HepG2 (cell line): ENCODE results near the gene FAT1. TPM values are rescaled to one million over a fixed set of nuclear protein-coding genes. Genes with fewer than 3 reads are reported as not detected.

ENCODE experiments used
- ATAC-seq: fragments of 200-7000 bp; cut with Tn5 transposase; 3 replicates; pipeline ENCODE4 v1.9.1; 2020; ENCODE audit warnings: mild to moderate bottlenecking, moderate library complexity
- BruUV-seq: library from RNA; stranded (reverse); fragments of 400-500 nt; replicated peaks from 2 replicates; lab custom pipeline; 2021; lab: Mats Ljungman, UMichigan
- CTCF ChIA-PET: fragments of 300-600 bp; formaldehyde crosslinking; extraction: SDS; loops from one replicate; lab custom pipeline; 2021; ENCODE audit warnings: low total read pairs, inconsistent platforms, low intra/inter-chr PET ratio; lab: Yijun Ruan, JAX
- POLR2A ChIA-PET: fragments of 350-600 bp; sonication (Branson Sonifier 250); formaldehyde crosslinking; loops from one replicate; lab custom pipeline; 2020; ENCODE audit warnings: antibody characterized with exemption, inconsistent platforms; lab: Yijun Ruan, JAX
- DNase-seq: peaks from one replicate; pipeline ENCODE4 v3.0.0-alpha.2; 2015; ENCODE audit warnings: low spot score
- FAIRE-seq: peaks from 3 replicates; lab custom pipeline; 2011; peaks lifted over from hg19 to GRCh38; lab: Jason Lieb, UNC
- H2AFZ ChIP-seq: one replicate; pipeline ENCODE4 v1.6.1; 2011; ENCODE audit warnings: low read length, inconsistent platforms
- H3K27ac ChIP-seq: fragments of 300-600 bp; 3 replicates; pipeline ENCODE4 v1.8.0; 2011; ENCODE audit warnings: mixed run types, mild to moderate bottlenecking, mixed read lengths, low read length, inconsistent platforms; ENCODE audit not compliant: insufficient read depth; ENCODE audit errors: extremely low read length
- H3K27me3 ChIP-seq, 2 experiments: fragments of 200-600 bp in 1 of 2; 2 replicates in 1 of 2; 3 replicates in 1 of 2; pipeline versions ENCODE4 v1.6.0 to v1.8.0; 2011; ENCODE audit warnings: low read length in 2 of 2, mild to moderate bottlenecking in 2 of 2, moderate library complexity in 2 of 2, inconsistent platforms in 1 of 2; ENCODE audit not compliant: insufficient read depth in 2 of 2, control insufficient read depth in 1 of 2
- H3K36me3 ChIP-seq, 2 experiments: fragments of 200-600 bp in 1 of 2; replicated peaks in 1 of 2; 2 replicates in 1 of 2; 3 replicates in 1 of 2; pipeline versions ENCODE4 v1.5.1 to v1.8.0; 2011; ENCODE audit warnings: low read length in 2 of 2, inconsistent platforms in 1 of 2; ENCODE audit not compliant: insufficient read depth in 2 of 2, control insufficient read depth in 1 of 2
- H3K4me1 ChIP-seq: 2 replicates; pipeline ENCODE4 v1.5.1; 2012; ENCODE audit warnings: low read length, inconsistent platforms; ENCODE audit not compliant: insufficient read depth
- H3K4me2 ChIP-seq: 2 replicates; pipeline ENCODE4 v1.6.0; 2011; ENCODE audit warnings: low read depth, low read length, inconsistent platforms
- H3K4me3 ChIP-seq, 3 experiments: fragments of 200-600 bp in 1 of 3; sonication (generic), shearing (Covaris generic) in 1 of 3; replicated peaks in 1 of 3; 2 replicates each; pipeline ENCODE4 v1.5.1; 2011 to 2016; ENCODE audit warnings: low read length in 3 of 3, inconsistent platforms in 2 of 3, low read depth in 2 of 3, mild to moderate bottlenecking in 2 of 3, control low read depth in 1 of 3, mixed read lengths in 1 of 3; ENCODE audit not compliant: insufficient read depth in 1 of 3
- H3K79me2 ChIP-seq: one replicate; pipeline ENCODE4 v1.6.1; 2011; ENCODE audit warnings: low read length, inconsistent platforms; ENCODE audit not compliant: insufficient read depth
- H3K9ac ChIP-seq: 2 replicates; pipeline ENCODE4 v1.6.0; 2011; ENCODE audit warnings: mild to moderate bottlenecking, low read depth, low read length, inconsistent platforms; ENCODE audit not compliant: insufficient read depth
- H3K9me3 ChIP-seq: 2 replicates; pipeline ENCODE4 v1.5.1; 2012; ENCODE audit warnings: mild to moderate bottlenecking, low read length
- H4K20me1 ChIP-seq: 2 replicates; pipeline ENCODE4 v1.6.0; 2011; ENCODE audit warnings: inconsistent platforms, mild to moderate bottlenecking, low read length, moderate library complexity; ENCODE audit not compliant: insufficient read depth
- MYC ChIP-seq: sonication (generic); formaldehyde crosslinking; IDR thresholded peaks from 2 replicates; pipeline ENCODE4 v1.9.0; 2021; ENCODE audit warnings: missing genetic modification reagents, borderline replicate concordance
- NFKBIZ ChIP-seq: IDR thresholded peaks from 2 replicates; pipeline ENCODE4 v1.6.1; 2018; ENCODE audit warnings: missing genetic modification reagents, missing compliant biosample characterization
- RFX3 ChIP-seq: IDR thresholded peaks from 2 replicates; pipeline ENCODE4 v1.6.1; 2016; ENCODE audit warnings: missing biosample characterization, missing genetic modification reagents
- SNRNP70 ChIP-seq: fragments of 200-400 bp; formaldehyde crosslinking; IDR thresholded peaks from 2 replicates; pipeline ENCODE4 v1.6.1; 2017; ENCODE audit warnings: mild to moderate bottlenecking, low read depth, low read length, moderate library complexity
- TMF1 ChIP-seq: sonication (generic); formaldehyde crosslinking; IDR thresholded peaks from 2 replicates; pipeline ENCODE4 v1.8.1; 2022; ENCODE audit warnings: low read depth, missing genetic modification reagents
- WIZ ChIP-seq: sonication (generic); formaldehyde crosslinking; IDR thresholded peaks from 2 replicates; pipeline ENCODE4 v1.5.1; 2020; ENCODE audit warnings: mild to moderate bottlenecking, missing genetic modification reagents
- YEATS4 ChIP-seq: sonication (generic); formaldehyde crosslinking; IDR thresholded peaks from 2 replicates; pipeline ENCODE4 v1.4.0; 2020; ENCODE audit warnings: missing genetic modification reagents, borderline replicate concordance
- ZFP82 ChIP-seq: sonication (generic); formaldehyde crosslinking; IDR thresholded peaks from 2 replicates; pipeline ENCODE4 v1.5.1; 2020; ENCODE audit warnings: mild to moderate bottlenecking, missing genetic modification reagents, borderline replicate concordance
- ZNF7 ChIP-seq: IDR thresholded peaks from 2 replicates; pipeline ENCODE4 v1.6.1; 2016; ENCODE audit warnings: missing biosample characterization, missing genetic modification reagents
- WGBS: methylation state at CpG from one replicate; pipeline ENCODE4 v1.1.6; 2017; ENCODE audit warnings: low lambda C conversion rate; 5-methylcytosine and 5-hydroxymethylcytosine counted together
- in situ Hi-C: cut with HindIII; loops from 2 replicates; pipeline ENCODE4 v1.10.0; 2017; ENCODE audit warnings: low pct_unique_long_range_greater_than_20kb; ENCODE audit not compliant: extremely low pct_ligation_motif_present
- intact Hi-C: fragments of 100-400 bp; cut with micrococcal nuclease; formaldehyde crosslinking; loops from one replicate; pipeline ENCODE4 v1.10.0; 2022; ENCODE audit not compliant: unreplicated experiment
- polyA plus RNA-seq, 8 experiments: library from polyadenylated mRNA; depleted of rRNA in 3 of 8; stranded (reverse) in 7 of 8; unstranded in 1 of 8; fragments of >200 nt; fragmentation: Illumina TruSeq in 4 of 8; extraction: Trizol in 4 of 8; gene quantifications; 2 replicates each; pipeline versions ENCODE4 v1.2.1 to v1.2.3, GENCODE V29; 2011 to 2016; ENCODE audit warnings: low read depth in 4 of 8, missing spikeins in 1 of 8, mixed read lengths in 1 of 8; ENCODE audit not compliant: insufficient read depth in 1 of 8
- total RNA-seq, 5 experiments: library from RNA; depleted of rRNA; stranded (reverse); fragments of >200 nt; fragmentation: Illumina TruSeq; extraction: Trizol; gene quantifications; 2 replicates each; pipeline ENCODE4 v1.2.3, GENCODE V29; 2016; ENCODE audit warnings: low read depth in 1 of 5
- TF ChIP-seq, protein P1 (sequence below): sonication (generic); formaldehyde crosslinking; IDR thresholded peaks from 2 replicates; pipeline ENCODE4 v1.4.0; 2020; ENCODE audit warnings: missing genetic modification reagents, borderline replicate concordance

The FAT1 gene
- total and polyA plus RNA-seq, 2 of the 13 experiments (the other 11 are each of a cell fraction or from before 2014, with no cell fraction given): 185 to 216 TPM

DNA sequence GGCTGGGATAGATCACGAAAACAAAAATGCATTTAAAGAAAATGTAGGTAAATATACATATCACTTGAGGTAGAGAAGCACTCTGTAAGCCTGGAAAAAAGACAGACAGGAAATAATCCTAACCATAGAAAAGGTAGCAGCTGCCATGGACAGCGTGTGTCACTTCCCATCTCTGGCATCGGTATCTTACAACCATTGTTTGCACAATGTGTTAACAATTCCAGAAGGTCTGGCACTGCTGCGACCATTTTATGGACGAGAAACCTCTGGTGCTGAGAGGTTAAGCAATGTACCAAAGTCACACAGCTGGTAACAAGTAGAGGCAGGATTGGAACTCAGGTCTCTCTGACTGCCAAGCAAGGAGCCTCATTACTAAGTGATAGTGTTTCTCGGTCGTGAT, 166.6 kb downstream of the FAT1 start:
- intact Hi-C loops (no loop called here), in situ Hi-C loops (no loop called here)
- H3K9ac ChIP-seq: no peak overlapping the region
- H3K79me2 ChIP-seq: no peaks in the 10 kb centered on the region
- no peaks in the 10 kb centered on the region for H3K36me3 ChIP-seq
- FAIRE-seq: no peak
- TF ChIP-seq ZNF7 (no peak), WIZ (CRISPR knock-in tag) (no peak), NFKBIZ (CRISPR knock-in tag) (no peak)
- no TSS peak for BruUV-seq
- H3K4me1 ChIP-seq: peaks cover 8% of the 10 kb centered on the region
- no peak overlapping the region for H2AFZ ChIP-seq
- peaks cover 1 to 29% of the 10 kb centered on the region in 2 experiments; a peak in 3 of 5 replicates for H3K27me3 ChIP-seq
- no peak overlapping the region for H3K4me2 ChIP-seq
- H3K9me3 ChIP-seq: no peaks in the 10 kb centered on the region
- no peak overlapping the region for H3K4me3 ChIP-seq
- DNase-seq: no peak
- CTCF ChIA-PET: no interaction called here
- no peak overlapping the region for H3K27ac ChIP-seq
- 10% methylated on average over 7 of the region's 7 CpGs for WGBS
- no peaks in the 10 kb centered on the region for H4K20me1 ChIP-seq
- POLR2A ChIA-PET: no interaction called here
- no peak for ATAC-seq

GRCh38 chr4:186554914-186555827, 168.5 kb downstream of the FAT1 start, which contains the start of gene MTNR1A:
Gene MTNR1A (minus strand): TSS chr4:186555567. CDS start chr4:186555365, 202 bp downstream.
- BruUV-seq: no TSS peak
- H4K20me1 ChIP-seq: no peaks in the 10 kb centered on the region
- no peak for DNase-seq
- peaks cover 1 to 29% of the 10 kb centered on the region in 2 experiments; a peak in 3 of 5 replicates for H3K27me3 ChIP-seq
- FAIRE-seq: no peak
- peaks cover 8% of the 10 kb centered on the region for H3K4me1 ChIP-seq
- 11% methylated on average over 22 of the region's 91 CpGs for WGBS
- H3K79me2 ChIP-seq: no peaks in the 10 kb centered on the region
- H3K9ac ChIP-seq: no peak within 1 kb of the TSS
- ChIA-PET CTCF (no interaction called here), POLR2A (no interaction called here)
- H3K4me2 ChIP-seq: peak within 1 kb of the TSS; percentile 77
- H2AFZ ChIP-seq: no peak within 1 kb of the TSS
- H3K9me3 ChIP-seq: no peaks in the 10 kb centered on the region
- ATAC-seq: peak; percentile 88
- intact Hi-C loops (loop anchor here (1.0 kb wide), 1 partner anchor 258 kb away; no protein-coding TSS in a partner anchor), in situ Hi-C loops (no loop called here)
- no peaks in the 10 kb centered on the region for H3K36me3 ChIP-seq
- H3K27ac ChIP-seq: no peak within 1 kb of the TSS
- H3K4me3 ChIP-seq: peak within 1 kb of the TSS; percentile 36 to 62 (median 48); a peak in 5 of 6 replicates
- TF ChIP-seq, protein P1, sequence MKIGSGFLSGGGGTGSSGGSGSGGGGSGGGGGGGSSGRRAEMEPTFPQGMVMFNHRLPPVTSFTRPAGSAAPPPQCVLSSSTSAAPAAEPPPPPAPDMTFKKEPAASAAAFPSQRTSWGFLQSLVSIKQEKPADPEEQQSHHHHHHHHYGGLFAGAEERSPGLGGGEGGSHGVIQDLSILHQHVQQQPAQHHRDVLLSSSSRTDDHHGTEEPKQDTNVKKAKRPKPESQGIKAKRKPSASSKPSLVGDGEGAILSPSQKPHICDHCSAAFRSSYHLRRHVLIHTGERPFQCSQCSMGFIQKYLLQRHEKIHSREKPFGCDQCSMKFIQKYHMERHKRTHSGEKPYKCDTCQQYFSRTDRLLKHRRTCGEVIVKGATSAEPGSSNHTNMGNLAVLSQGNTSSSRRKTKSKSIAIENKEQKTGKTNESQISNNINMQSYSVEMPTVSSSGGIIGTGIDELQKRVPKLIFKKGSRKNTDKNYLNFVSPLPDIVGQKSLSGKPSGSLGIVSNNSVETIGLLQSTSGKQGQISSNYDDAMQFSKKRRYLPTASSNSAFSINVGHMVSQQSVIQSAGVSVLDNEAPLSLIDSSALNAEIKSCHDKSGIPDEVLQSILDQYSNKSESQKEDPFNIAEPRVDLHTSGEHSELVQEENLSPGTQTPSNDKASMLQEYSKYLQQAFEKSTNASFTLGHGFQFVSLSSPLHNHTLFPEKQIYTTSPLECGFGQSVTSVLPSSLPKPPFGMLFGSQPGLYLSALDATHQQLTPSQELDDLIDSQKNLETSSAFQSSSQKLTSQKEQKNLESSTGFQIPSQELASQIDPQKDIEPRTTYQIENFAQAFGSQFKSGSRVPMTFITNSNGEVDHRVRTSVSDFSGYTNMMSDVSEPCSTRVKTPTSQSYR (CRISPR knock-in tag): no peak
- TF ChIP-seq SNRNP70 (no peak), RFX3 (no peak), YEATS4 (CRISPR knock-in tag) (peak; percentile 37; the same call in 1 of the 2 replicates), TMF1 (peak; percentile 60; the same call in 1 of the 2 replicates), MYC (CRISPR knock-in tag) (0 out of 2 replicates have a peak, but pooled peaks have one; percentile 35), ZFP82 (CRISPR knock-in tag) (no peak)
